Prostate gland (tissue), 2 donors: Measurements from ENCODE around the gene GIPC1. TPM values are rescaled to one million over a fixed set of nuclear protein-coding genes. Genes with fewer than 3 reads are reported as not detected.

Source experiments
- DNase-seq: peaks from one replicate; pipeline ENCODE4 v3.0.0-alpha.2; 2019; ENCODE audit warnings: low spot score
- H3K27ac ChIP-seq, 2 donors: fragments of 200-600 bp; sonication (generic); 2 replicates each; pipeline ENCODE4 v1.5.1; 2017 to 2019
- H3K27me3 ChIP-seq: fragments of 200-600 bp; sonication (generic); replicated peaks from 2 replicates; pipeline ENCODE4 v1.5.1; 2019; ENCODE audit not compliant: insufficient read depth
- H3K36me3 ChIP-seq, 2 donors: fragments of 200-600 bp; sonication (generic); 1 replicate in 1 of 2; 2 replicates in 1 of 2; pipeline versions ENCODE4 v1.5.1 to v1.8.1; 2017 to 2019
- H3K4me1 ChIP-seq: fragments of 200-600 bp; sonication (generic); replicated peaks from 2 replicates; pipeline ENCODE4 v1.5.1; 2019
- H3K4me3 ChIP-seq, 2 donors: fragments of 200-600 bp; sonication (generic); 2 replicates each; pipeline ENCODE4 v1.5.1; 2017 to 2019
- H3K9me3 ChIP-seq: fragments of 200-600 bp; sonication (generic); 2 replicates; pipeline ENCODE4 v1.5.1; 2017
- CTCF ChIP-seq, 4 experiments: fragments of 200-600 bp in 2 of 4; fragments of 450-650 bp in 2 of 4; sonication (generic) in 2 of 4; IDR thresholded peaks; 1 replicate in 3 of 4; 2 replicates in 1 of 4; pipeline ENCODE4 v1.5.1; 2016 to 2019; ENCODE audit warnings: antibody characterized with exemption in 4 of 4, mild to moderate bottlenecking in 2 of 4, moderate library complexity in 2 of 4
- POLR2A ChIP-seq: fragments of 450-650 bp; IDR thresholded peaks from one replicate; pipeline ENCODE4 v1.6.1; 2016; ENCODE audit warnings: antibody characterized with exemption, mild to moderate bottlenecking
- POLR2AphosphoS5 ChIP-seq: sonication (generic); formaldehyde crosslinking; IDR thresholded peaks from one replicate; pipeline ENCODE4 v1.6.1; 2017; ENCODE audit warnings: antibody characterized with exemption
- WGBS: methylation state at CpG from one replicate; pipeline ENCODE4 v1.1.5; 2018; 5-methylcytosine and 5-hydroxymethylcytosine counted together
- intact Hi-C: fragments of 100-400 bp; cut with DNase I; formaldehyde crosslinking; loops from one replicate; pipeline ENCODE4 v1.14.2; 2022
- total RNA-seq, 2 donors: library from RNA; depleted of rRNA; stranded (reverse); fragments of >200 nt; gene quantifications; one replicate each; pipeline ENCODE4 v1.1.0, GENCODE V29; 2016

The GIPC1 gene
- total RNA-seq, 2 donors from 2014 or later, result 71.8 to 101 TPM

GRCh38 chr19:14530506-14530905, 34.6 kb upstream of the GIPC1 start:
- Histone ChIP-seq H3K27ac (peak overlapping the region in 1 of 2 donors; percentile 98), H3K4me1 (peaks cover 5% of the 10 kb centered on the region), H3K9me3 (no peaks in the 10 kb centered on the region), H3K4me3 (peak overlapping the region; percentile 64 to 90), H3K27me3 (no peaks in the 10 kb centered on the region), H3K36me3 (no peaks in the 10 kb centered on the region)
- intact Hi-C loops, result no loop called here
- 59% methylated on average over 3 of the region's 3 CpGs for WGBS
- TF ChIP-seq CTCF (IDR thresholded peaks at IDR 0.05) (no peak), POLR2A (no peak), POLR2AphosphoS5 (no peak)
- DNase-seq, result no peak

GRCh38 chr19:14530005-14530348, 34.0 kb upstream of the GIPC1 start:
- H3K9me3 ChIP-seq, result no peaks in the 10 kb centered on the region
- no peak for DNase-seq
- TF ChIP-seq CTCF (IDR thresholded peaks at IDR 0.05) (no peak), POLR2AphosphoS5 (no peak), POLR2A (no peak)
- H3K4me1 ChIP-seq, result peaks cover 5% of the 10 kb centered on the region
- intact Hi-C loops, result no loop called here
- under 1% methylated on average over 18 of the region's 18 CpGs for WGBS
- no peaks in the 10 kb centered on the region for H3K36me3 ChIP-seq
- peak overlapping the region; percentile 94 to 98 for H3K27ac ChIP-seq
- H3K27me3 ChIP-seq, result no peaks in the 10 kb centered on the region
- peak overlapping the region; percentile 64 to 90 for H3K4me3 ChIP-seq

- TF ChIP-seq POLR2AphosphoS5 (peak; percentile 98), POLR2A (peak; percentile 100), CTCF (IDR thresholded peaks at IDR 0.05) (peak in 2 of 4 experiments; percentile 12 to 23)
- Histone ChIP-seq H3K27ac (peak within 1 kb of the TSS; percentile 94 to 98), H3K36me3 (no peaks in the 10 kb centered on the region), H3K27me3 (no peaks in the 10 kb centered on the region), H3K4me3 (peak within 1 kb of the TSS; percentile 64 to 90), H3K9me3 (no peaks in the 10 kb centered on the region), H3K4me1 (peaks cover 5% of the 10 kb centered on the region)
- intact Hi-C loops, result no loop called here
- under 1% methylated on average over 52 of the region's 59 CpGs for WGBS
- peak; percentile 100 for DNase-seq
These were observed 33.5 kb upstream of the GIPC1 start, which contains the start of gene TECR for GRCh38 chr19:14529254-14530004. Gene TECR (plus strand): TSS chr19:14529594. CDS start chr19:14529697, 103 bp downstream.

GRCh38 chr19:14528419-14529253, 32.7 kb upstream of the GIPC1 start:
- no peak for DNase-seq
- Histone ChIP-seq H3K27ac (peak overlapping the region; percentile 94 to 98), H3K27me3 (no peaks in the 10 kb centered on the region), H3K4me3 (peak overlapping the region; percentile 64 to 90), H3K4me1 (peaks cover 5% of the 10 kb centered on the region), H3K9me3 (no peaks in the 10 kb centered on the region), H3K36me3 (no peaks in the 10 kb centered on the region)
- no peak for TF ChIP-seq POLR2AphosphoS5
- TF ChIP-seq POLR2A, result no peak
- no peak for TF ChIP-seq CTCF (IDR thresholded peaks at IDR 0.05)
- intact Hi-C loops, result no loop called here
- 41% methylated on average over 39 of the region's 39 CpGs for WGBS
